ENCODE data around the gene C11orf71.

Gene C11orf71

GRCh38 chr11:114377612-114378267 lies 22.6 kb downstream of the C11orf71 start:
- Histone ChIP-seq H3K9ac (ENCODE audit: low read length) (peak overlapping the region; percentile 46), H3K4ac (ENCODE audit: low read depth in 1 of 2, low read length in 2 of 2) (no peak overlapping the region), H3K14ac (ENCODE audit: low read length in 2 of 2) (no peak overlapping the region), H2BK120ac (ENCODE audit: low read depth, low read length) (no peak overlapping the region), H3K27ac (ENCODE audit: low read length, poor library complexity, severe bottlenecking) (no peak overlapping the region), H2AK5ac (ENCODE audit: low read length, severe bottlenecking) (no peak overlapping the region), H2AFZ (ENCODE audit: low read depth, low read length) (no peak overlapping the region), H3K79me1 (replicated peaks; ENCODE audit: low read length, poor library complexity, severe bottlenecking) (no peaks in the 10 kb centered on the region), H2BK15ac (ENCODE audit: low read depth, poor library complexity, severe bottlenecking) (no peak overlapping the region), H3K36me3 (ENCODE audit: control insufficient read depth in 1 of 2, insufficient read depth in 2 of 2, low read depth in 1 of 2, low read length in 2 of 2) (no peaks in the 10 kb centered on the region), H3K4me2 (ENCODE audit: low read length, poor library complexity, severe bottlenecking) (no peak overlapping the region), H4K8ac (ENCODE audit: low read length) (no peak overlapping the region), H2BK12ac (ENCODE audit: low read length in 2 of 2) (no peak overlapping the region), H2BK5ac (ENCODE audit: low read depth, low read length, poor library complexity, severe bottlenecking) (no peak overlapping the region), H4K91ac (ENCODE audit: low read length) (no peak overlapping the region), H3K4me3 (ENCODE audit: insufficient read depth in 1 of 2, low read depth in 1 of 2, low read length in 2 of 2) (no peak overlapping the region), H3K23ac (ENCODE audit: low read length in 2 of 2) (no peak overlapping the region), H3K27me3 (ENCODE audit: control insufficient read depth in 1 of 2, insufficient read depth in 1 of 2, low read length in 2 of 2) (no peaks in the 10 kb centered on the region), H3K18ac (ENCODE audit: low read depth in 1 of 2, low read length in 2 of 2) (no peak overlapping the region), H3K4me1 (ENCODE audit: control insufficient read depth, insufficient read depth, low read depth, low read length) (no peaks in the 10 kb centered on the region), H3K9me3 (ENCODE audit: control insufficient read depth, low read length) (no peaks in the 10 kb centered on the region)
- DNase-seq = peak; percentile 43
- WGBS = 71% methylated on average over 4 of the region's 7 CpGs

GRCh38 chr11:114375052-114375451 lies 25.3 kb downstream of the C11orf71 start:
- no peaks in the 10 kb centered on the region for H3K27me3 ChIP-seq (ENCODE audit: control insufficient read depth in 1 of 2, insufficient read depth in 1 of 2, low read length in 2 of 2)
- no peak overlapping the region for H2BK12ac ChIP-seq (ENCODE audit: low read length in 2 of 2)
- 88% methylated on average over 3 of the region's 3 CpGs for WGBS
- H3K27ac ChIP-seq (ENCODE audit: low read length, poor library complexity, severe bottlenecking) = no peak overlapping the region
- H3K14ac ChIP-seq (ENCODE audit: low read length in 2 of 2) = no peak overlapping the region
- no peaks in the 10 kb centered on the region for H3K79me1 ChIP-seq (replicated peaks; ENCODE audit: low read length, poor library complexity, severe bottlenecking)
- H3K9ac ChIP-seq (ENCODE audit: low read length) = no peak overlapping the region
- no peak overlapping the region for H3K18ac ChIP-seq (ENCODE audit: low read depth in 1 of 2, low read length in 2 of 2)
- H3K9me3 ChIP-seq (ENCODE audit: control insufficient read depth, low read length) = no peaks in the 10 kb centered on the region
- H2BK5ac ChIP-seq (ENCODE audit: low read depth, low read length, poor library complexity, severe bottlenecking) = no peak overlapping the region
- no peak for DNase-seq
- no peak overlapping the region for H2AK5ac ChIP-seq (ENCODE audit: low read length, severe bottlenecking)
- H2BK120ac ChIP-seq (ENCODE audit: low read depth, low read length) = no peak overlapping the region
- no peak overlapping the region for H3K4me2 ChIP-seq (ENCODE audit: low read length, poor library complexity, severe bottlenecking)
- H4K8ac ChIP-seq (ENCODE audit: low read length) = no peak overlapping the region
- no peaks in the 10 kb centered on the region for H3K4me1 ChIP-seq (ENCODE audit: control insufficient read depth, insufficient read depth, low read depth, low read length)
- no peak overlapping the region for H4K91ac ChIP-seq (ENCODE audit: low read length)
- no peak overlapping the region for H3K23ac ChIP-seq (ENCODE audit: low read length in 2 of 2)
- no peak overlapping the region for H3K4ac ChIP-seq (ENCODE audit: low read depth in 1 of 2, low read length in 2 of 2)
- no peak overlapping the region for H3K4me3 ChIP-seq (ENCODE audit: insufficient read depth in 1 of 2, low read depth in 1 of 2, low read length in 2 of 2)
- H2AFZ ChIP-seq (ENCODE audit: low read depth, low read length) = no peak overlapping the region
- H3K36me3 ChIP-seq (ENCODE audit: control insufficient read depth in 1 of 2, insufficient read depth in 2 of 2, low read depth in 1 of 2, low read length in 2 of 2) = no peaks in the 10 kb centered on the region
- H2BK15ac ChIP-seq (ENCODE audit: low read depth, poor library complexity, severe bottlenecking) = no peak overlapping the region

- Histone ChIP-seq H3K79me1 (replicated peaks; ENCODE audit: low read length, poor library complexity, severe bottlenecking) (peaks cover 1% of the 10 kb centered on the region), H2BK12ac (ENCODE audit: low read length in 2 of 2) (no peak overlapping the region), H3K36me3 (ENCODE audit: control insufficient read depth in 1 of 2, insufficient read depth in 2 of 2, low read depth in 1 of 2, low read length in 2 of 2) (no peaks in the 10 kb centered on the region), H3K23ac (ENCODE audit: low read length in 2 of 2) (no peak overlapping the region), H3K9ac (ENCODE audit: low read length) (no peak overlapping the region), H2BK120ac (ENCODE audit: low read depth, low read length) (no peak overlapping the region), H3K4ac (ENCODE audit: low read depth in 1 of 2, low read length in 2 of 2) (no peak overlapping the region), H3K27me3 (ENCODE audit: control insufficient read depth in 1 of 2, insufficient read depth in 1 of 2, low read length in 2 of 2) (no peaks in the 10 kb centered on the region), H4K8ac (ENCODE audit: low read length) (no peak overlapping the region), H4K91ac (ENCODE audit: low read length) (no peak overlapping the region), H3K18ac (ENCODE audit: low read depth in 1 of 2, low read length in 2 of 2) (no peak overlapping the region), H2BK15ac (ENCODE audit: low read depth, poor library complexity, severe bottlenecking) (no peak overlapping the region), H3K27ac (ENCODE audit: low read length, poor library complexity, severe bottlenecking) (no peak overlapping the region), H3K9me3 (ENCODE audit: control insufficient read depth, low read length) (no peaks in the 10 kb centered on the region), H2AFZ (ENCODE audit: low read depth, low read length) (no peak overlapping the region), H3K4me2 (ENCODE audit: low read length, poor library complexity, severe bottlenecking) (no peak overlapping the region), H3K4me3 (ENCODE audit: insufficient read depth in 1 of 2, low read depth in 1 of 2, low read length in 2 of 2) (no peak overlapping the region), H3K14ac (ENCODE audit: low read length in 2 of 2) (no peak overlapping the region), H3K4me1 (ENCODE audit: control insufficient read depth, insufficient read depth, low read depth, low read length) (peaks cover 11% of the 10 kb centered on the region), H2AK5ac (ENCODE audit: low read length, severe bottlenecking) (peak overlapping the region; percentile 61), H2BK5ac (ENCODE audit: low read depth, low read length, poor library complexity, severe bottlenecking) (no peak overlapping the region)
- 98% methylated on average over 5 of the region's 5 CpGs for WGBS
- DNase-seq = no peak
These were observed 31.2 kb downstream of the C11orf71 start for GRCh38 chr11:114368918-114369680.

- peak overlapping the region; percentile 4 for H2AK5ac ChIP-seq (ENCODE audit: low read length, severe bottlenecking)
- peak overlapping the region; percentile 1 for H4K91ac ChIP-seq (ENCODE audit: low read length)
- H3K14ac ChIP-seq (ENCODE audit: low read length in 2 of 2) = no peak overlapping the region
- no peak overlapping the region for H2BK15ac ChIP-seq (ENCODE audit: low read depth, poor library complexity, severe bottlenecking)
- peak overlapping the region; percentile 6 to 58 for H3K18ac ChIP-seq (ENCODE audit: low read depth in 1 of 2, low read length in 2 of 2)
- peak overlapping the region; percentile 37 for H2BK5ac ChIP-seq (ENCODE audit: low read depth, low read length, poor library complexity, severe bottlenecking)
- peak overlapping the region; percentile 84 for H3K27ac ChIP-seq (ENCODE audit: low read length, poor library complexity, severe bottlenecking)
- no peaks in the 10 kb centered on the region for H3K9me3 ChIP-seq (ENCODE audit: control insufficient read depth, low read length)
- H3K4me1 ChIP-seq (ENCODE audit: control insufficient read depth, insufficient read depth, low read depth, low read length) = peaks cover 11% of the 10 kb centered on the region
- H3K79me1 ChIP-seq (replicated peaks; ENCODE audit: low read length, poor library complexity, severe bottlenecking) = peaks cover 1% of the 10 kb centered on the region
- WGBS = 34% methylated on average over 6 of the region's 9 CpGs
- peak overlapping the region; percentile 48 for H2AFZ ChIP-seq (ENCODE audit: low read depth, low read length)
- peak overlapping the region in 1 of 2 experiments; percentile 84 for H2BK12ac ChIP-seq (ENCODE audit: low read length in 2 of 2)
- H3K27me3 ChIP-seq (ENCODE audit: control insufficient read depth in 1 of 2, insufficient read depth in 1 of 2, low read length in 2 of 2) = no peaks in the 10 kb centered on the region
- no peak overlapping the region for H3K4ac ChIP-seq (ENCODE audit: low read depth in 1 of 2, low read length in 2 of 2)
- no peak for DNase-seq
- H3K4me3 ChIP-seq (ENCODE audit: insufficient read depth in 1 of 2, low read depth in 1 of 2, low read length in 2 of 2) = no peak overlapping the region
- no peak overlapping the region for H3K4me2 ChIP-seq (ENCODE audit: low read length, poor library complexity, severe bottlenecking)
- peak overlapping the region; percentile 41 for H3K9ac ChIP-seq (ENCODE audit: low read length)
- no peak overlapping the region for H3K23ac ChIP-seq (ENCODE audit: low read length in 2 of 2)
- no peaks in the 10 kb centered on the region for H3K36me3 ChIP-seq (ENCODE audit: control insufficient read depth in 1 of 2, insufficient read depth in 2 of 2, low read depth in 1 of 2, low read length in 2 of 2)
- no peak overlapping the region for H4K8ac ChIP-seq (ENCODE audit: low read length)
- H2BK120ac ChIP-seq (ENCODE audit: low read depth, low read length) = no peak overlapping the region
These were observed 32.9 kb downstream of the C11orf71 start for GRCh38 chr11:114367244-114367957.
